GM12878 (cell line): ENCODE data around the gene BICRA. TPM values are rescaled to one million over a fixed set of nuclear protein-coding genes. Genes with fewer than 3 reads are reported as not detected.

Experiments
- BCL11A ChIP-seq: IDR thresholded peaks from 2 replicates; pipeline ENCODE4 v1.6.1; 2011; ENCODE audit warnings: low read depth, low read length
- CREB1 ChIP-seq: IDR thresholded peaks from 2 replicates; pipeline ENCODE4 v1.6.1; 2012; ENCODE audit warnings: low read depth, mild to moderate bottlenecking, inconsistent platforms
- ELK1 ChIP-seq: IDR thresholded peaks from 2 replicates; pipeline ENCODE4 v1.6.1; 2012; ENCODE audit warnings: low read depth, low read length, improper control_type of control experiment
- RUNX3 ChIP-seq: IDR thresholded peaks from 2 replicates; pipeline ENCODE4 v1.6.1; 2012; ENCODE audit warnings: low read length, inconsistent platforms
- SUZ12 ChIP-seq: fragments of 200-600 bp; sonication (generic); IDR thresholded peaks from one replicate; pipeline ENCODE4 v1.6.1; 2018; ENCODE audit warnings: antibody characterized with exemption, mild to moderate bottlenecking; ENCODE audit not compliant: unreplicated experiment
- TCF7 ChIP-seq: IDR thresholded peaks from 2 replicates; pipeline ENCODE4 v1.6.1; 2014; ENCODE audit warnings: antibody characterized with exemption, borderline replicate concordance
- polyA plus RNA-seq, 11 experiments: library from polyadenylated mRNA; depleted of rRNA in 4 of 11; unstranded in 6 of 11; stranded (reverse) in 5 of 11; fragments of >200 nt; fragmentation: Nextera tagmentation in 4 of 11; fragmentation: Illumina TruSeq in 1 of 11; extraction: Ambion mirVana in 4 of 11; extraction: Trizol in 1 of 11; gene quantifications; 1 replicate in 1 of 11; 2 replicates in 10 of 11; pipeline versions ENCODE4 v1.2.1 to v1.2.3, GENCODE V29; 2011 to 2016; ENCODE audit warnings: inconsistent platforms in 2 of 11, missing spikeins in 2 of 11, low read depth in 1 of 11
- total RNA-seq, 4 experiments: library from RNA; depleted of rRNA in 3 of 4; stranded (reverse); fragments of >200 nt in 3 of 4; fragmentation: Illumina TruSeq in 1 of 4; extraction: Trizol in 1 of 4; gene quantifications; 2 replicates each; pipeline versions ENCODE4 v1.2.1 to v1.2.3, GENCODE V29; 2013 to 2021
- TF ChIP-seq, protein P1 (sequence below): IDR thresholded peaks from 2 replicates; pipeline ENCODE4 v1.6.1; 2011; ENCODE audit warnings: low read depth, low read length, improper control_type of control experiment, borderline replicate concordance
- TF ChIP-seq, protein P2 (sequence below): fragments of 450-650 bp; conservative IDR thresholded peaks from 2 replicates; pipeline ENCODE4 v1.6.1; 2017; ENCODE audit warnings: mild to moderate bottlenecking, moderate library complexity
- TF ChIP-seq, protein P3 (sequence below): IDR thresholded peaks from 2 replicates; pipeline ENCODE4 v1.6.1; 2012; ENCODE audit warnings: improper control_type of control experiment, low read depth, low read length; ENCODE audit not compliant: insufficient replicate concordance

The BICRA gene
- total and polyA plus RNA-seq, 10 of the 15 experiments (the other 5 are each of a cell fraction or from before 2014, with no cell fraction given), result 0.11 to 15.3 (median 1.3) TPM

DNA sequence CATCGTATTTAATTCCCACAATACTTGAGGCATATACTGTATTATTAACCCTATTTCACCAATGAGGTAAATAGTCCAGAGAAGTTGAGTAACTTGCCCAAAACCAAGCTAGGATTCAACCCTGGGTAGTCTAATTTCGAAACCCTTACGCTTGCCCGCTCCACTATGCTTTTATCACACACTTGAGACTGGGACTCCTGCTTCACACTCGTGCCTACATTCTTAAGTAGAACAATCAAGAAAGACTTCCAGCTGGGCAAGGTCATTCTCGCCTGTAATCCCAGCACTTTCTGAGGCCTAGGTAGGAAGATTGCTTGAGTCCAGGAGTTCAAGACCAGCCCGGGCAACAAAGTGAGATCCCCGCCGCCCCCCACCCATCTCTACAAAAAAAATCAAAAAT, 39.6 kb upstream of the BICRA start (continued):
- TF ChIP-seq, protein P1, sequence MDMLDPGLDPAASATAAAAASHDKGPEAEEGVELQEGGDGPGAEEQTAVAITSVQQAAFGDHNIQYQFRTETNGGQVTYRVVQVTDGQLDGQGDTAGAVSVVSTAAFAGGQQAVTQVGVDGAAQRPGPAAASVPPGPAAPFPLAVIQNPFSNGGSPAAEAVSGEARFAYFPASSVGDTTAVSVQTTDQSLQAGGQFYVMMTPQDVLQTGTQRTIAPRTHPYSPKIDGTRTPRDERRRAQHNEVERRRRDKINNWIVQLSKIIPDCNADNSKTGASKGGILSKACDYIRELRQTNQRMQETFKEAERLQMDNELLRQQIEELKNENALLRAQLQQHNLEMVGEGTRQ, result no peak
- TF ChIP-seq CREB1, result no peak
- no peak for TF ChIP-seq ELK1
- TF ChIP-seq SUZ12, result no peak
- no peak for TF ChIP-seq RUNX3
- TF ChIP-seq, protein P2, sequence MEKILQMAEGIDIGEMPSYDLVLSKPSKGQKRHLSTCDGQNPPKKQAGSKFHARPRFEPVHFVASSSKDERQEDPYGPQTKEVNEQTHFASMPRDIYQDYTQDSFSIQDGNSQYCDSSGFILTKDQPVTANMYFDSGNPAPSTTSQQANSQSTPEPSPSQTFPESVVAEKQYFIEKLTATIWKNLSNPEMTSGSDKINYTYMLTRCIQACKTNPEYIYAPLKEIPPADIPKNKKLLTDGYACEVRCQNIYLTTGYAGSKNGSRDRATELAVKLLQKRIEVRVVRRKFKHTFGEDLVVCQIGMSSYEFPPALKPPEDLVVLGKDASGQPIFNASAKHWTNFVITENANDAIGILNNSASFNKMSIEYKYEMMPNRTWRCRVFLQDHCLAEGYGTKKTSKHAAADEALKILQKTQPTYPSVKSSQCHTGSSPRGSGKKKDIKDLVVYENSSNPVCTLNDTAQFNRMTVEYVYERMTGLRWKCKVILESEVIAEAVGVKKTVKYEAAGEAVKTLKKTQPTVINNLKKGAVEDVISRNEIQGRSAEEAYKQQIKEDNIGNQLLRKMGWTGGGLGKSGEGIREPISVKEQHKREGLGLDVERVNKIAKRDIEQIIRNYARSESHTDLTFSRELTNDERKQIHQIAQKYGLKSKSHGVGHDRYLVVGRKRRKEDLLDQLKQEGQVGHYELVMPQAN, result no peak
- TF ChIP-seq, protein P3, sequence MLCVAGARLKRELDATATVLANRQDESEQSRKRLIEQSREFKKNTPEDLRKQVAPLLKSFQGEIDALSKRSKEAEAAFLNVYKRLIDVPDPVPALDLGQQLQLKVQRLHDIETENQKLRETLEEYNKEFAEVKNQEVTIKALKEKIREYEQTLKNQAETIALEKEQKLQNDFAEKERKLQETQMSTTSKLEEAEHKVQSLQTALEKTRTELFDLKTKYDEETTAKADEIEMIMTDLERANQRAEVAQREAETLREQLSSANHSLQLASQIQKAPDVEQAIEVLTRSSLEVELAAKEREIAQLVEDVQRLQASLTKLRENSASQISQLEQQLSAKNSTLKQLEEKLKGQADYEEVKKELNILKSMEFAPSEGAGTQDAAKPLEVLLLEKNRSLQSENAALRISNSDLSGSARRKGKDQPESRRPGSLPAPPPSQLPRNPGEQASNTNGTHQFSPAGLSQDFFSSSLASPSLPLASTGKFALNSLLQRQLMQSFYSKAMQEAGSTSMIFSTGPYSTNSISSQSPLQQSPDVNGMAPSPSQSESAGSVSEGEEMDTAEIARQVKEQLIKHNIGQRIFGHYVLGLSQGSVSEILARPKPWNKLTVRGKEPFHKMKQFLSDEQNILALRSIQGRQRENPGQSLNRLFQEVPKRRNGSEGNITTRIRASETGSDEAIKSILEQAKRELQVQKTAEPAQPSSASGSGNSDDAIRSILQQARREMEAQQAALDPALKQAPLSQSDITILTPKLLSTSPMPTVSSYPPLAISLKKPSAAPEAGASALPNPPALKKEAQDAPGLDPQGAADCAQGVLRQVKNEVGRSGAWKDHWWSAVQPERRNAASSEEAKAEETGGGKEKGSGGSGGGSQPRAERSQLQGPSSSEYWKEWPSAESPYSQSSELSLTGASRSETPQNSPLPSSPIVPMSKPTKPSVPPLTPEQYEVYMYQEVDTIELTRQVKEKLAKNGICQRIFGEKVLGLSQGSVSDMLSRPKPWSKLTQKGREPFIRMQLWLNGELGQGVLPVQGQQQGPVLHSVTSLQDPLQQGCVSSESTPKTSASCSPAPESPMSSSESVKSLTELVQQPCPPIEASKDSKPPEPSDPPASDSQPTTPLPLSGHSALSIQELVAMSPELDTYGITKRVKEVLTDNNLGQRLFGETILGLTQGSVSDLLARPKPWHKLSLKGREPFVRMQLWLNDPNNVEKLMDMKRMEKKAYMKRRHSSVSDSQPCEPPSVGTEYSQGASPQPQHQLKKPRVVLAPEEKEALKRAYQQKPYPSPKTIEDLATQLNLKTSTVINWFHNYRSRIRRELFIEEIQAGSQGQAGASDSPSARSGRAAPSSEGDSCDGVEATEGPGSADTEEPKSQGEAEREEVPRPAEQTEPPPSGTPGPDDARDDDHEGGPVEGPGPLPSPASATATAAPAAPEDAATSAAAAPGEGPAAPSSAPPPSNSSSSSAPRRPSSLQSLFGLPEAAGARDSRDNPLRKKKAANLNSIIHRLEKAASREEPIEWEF, result no peak
- TF ChIP-seq TCF7, result no peak
- TF ChIP-seq BCL11A, result no peak
